Esophagus muscularis mucosa (tissue), 4 donors: ENCODE data around the gene UBXN7. TPM values are rescaled to one million over a fixed set of nuclear protein-coding genes. Genes with fewer than 3 reads are reported as not detected.
"Not testable (repeated sequence)": the region's sequence is repeated elsewhere in the genome, so short reads cannot be mapped to it uniquely, and the experiment has no call there.

Experiments
- DNase-seq: peaks from one replicate; pipeline ENCODE4 v3.0.0-alpha.2; 2017; ENCODE audit errors: extremely low spot score
- H3K27ac ChIP-seq, 4 donors: fragments of 200-600 bp; sonication (generic); replicated peaks in 1 of 4; 1 replicate in 3 of 4; 2 replicates in 1 of 4; pipeline ENCODE4 v1.5.1; 2016 to 2019; ENCODE audit warnings: mild to moderate bottlenecking in 1 of 4
- H3K27me3 ChIP-seq, 4 donors: fragments of 200-600 bp; sonication (generic); one replicate each; pipeline versions ENCODE4 v1.5.1 to v1.6.0; 2016 to 2019
- H3K36me3 ChIP-seq, 4 donors: fragments of 200-600 bp; sonication (generic); one replicate each; pipeline ENCODE4 v1.5.1; 2016 to 2019
- H3K4me1 ChIP-seq, 4 donors: fragments of 200-600 bp; sonication (generic); one replicate each; pipeline ENCODE4 v1.5.1; 2016 to 2019
- H3K4me3 ChIP-seq, 4 donors: fragments of 200-600 bp; sonication (generic); 1 replicate in 2 of 4; 2 replicates in 2 of 4; pipeline ENCODE4 v1.5.1; 2016 to 2019; ENCODE audit warnings: mild to moderate bottlenecking in 4 of 4, moderate library complexity in 1 of 4
- H3K9me3 ChIP-seq, 4 donors: fragments of 200-600 bp; sonication (generic); 1 replicate in 3 of 4; 2 replicates in 1 of 4; pipeline ENCODE4 v1.5.1; 2016 to 2019
- CTCF ChIP-seq, 3 experiments: fragments of 200-600 bp in 2 of 3; fragments of 450-650 bp in 1 of 3; sonication (generic) in 2 of 3; IDR thresholded peaks; one replicate each; pipeline ENCODE4 v1.5.1; 2017 to 2019; ENCODE audit warnings: antibody characterized with exemption in 3 of 3, mild to moderate bottlenecking in 2 of 3, moderate library complexity in 1 of 3
- EP300 ChIP-seq: sonication (generic); formaldehyde crosslinking; IDR thresholded peaks from one replicate; pipeline ENCODE4 v1.6.1; 2017; ENCODE audit warnings: antibody characterized with exemption
- POLR2A ChIP-seq: fragments of 450-650 bp; IDR thresholded peaks from one replicate; pipeline ENCODE4 v1.6.1; 2017; ENCODE audit warnings: antibody characterized with exemption, moderate library complexity, mild to moderate bottlenecking, low read depth
- POLR2AphosphoS5 ChIP-seq, 2 donors: sonication (generic); formaldehyde crosslinking; IDR thresholded peaks; one replicate each; pipeline ENCODE4 v1.6.1; 2017; ENCODE audit warnings: antibody characterized with exemption in 2 of 2
- WGBS: methylation state at CpG from one replicate; pipeline ENCODE4 v1.1.5; 2018; 5-methylcytosine and 5-hydroxymethylcytosine counted together
- intact Hi-C: fragments of 100-400 bp; cut with DNase I; formaldehyde crosslinking; loops from one replicate; pipeline ENCODE4 v1.15.1; 2023
- total RNA-seq, 4 donors: library from RNA; depleted of rRNA; stranded (reverse); fragments of >200 nt; gene quantifications; one replicate each; pipeline versions ENCODE4 v1.1.0 to v1.2.1, GENCODE V29; 2016

UBXN7 gene
- total RNA-seq, 4 donors from 2014 or later: 15.6 to 23.7 (median 17.2) TPM

GRCh38 chr3:196386034-196386433 lies 46.2 kb downstream of the UBXN7 start:
- H3K36me3 ChIP-seq: peaks cover 16 to 29% (median 25%) of the 10 kb centered on the region in 4 donors
- H3K27me3 ChIP-seq, intact Hi-C loops, DNase-seq, H3K4me3 ChIP-seq, H3K27ac ChIP-seq, H3K4me1 ChIP-seq, H3K9me3 ChIP-seq: not testable (repeated sequence)
- 82% methylated on average over 6 of the region's 6 CpGs for WGBS

GRCh38 chr3:196385446-196385845 lies 46.8 kb downstream of the UBXN7 start:
- H3K27ac ChIP-seq, H3K4me1 ChIP-seq, H3K4me3 ChIP-seq, H3K9me3 ChIP-seq, DNase-seq, H3K27me3 ChIP-seq, intact Hi-C loops: not testable (repeated sequence)
- H3K36me3 ChIP-seq: peaks cover 12 to 29% (median 25%) of the 10 kb centered on the region in 4 donors
- WGBS: 96% methylated on average over 17 of the region's 25 CpGs

- Histone ChIP-seq H3K4me1 (no peaks in the 10 kb centered on the region), H3K27ac (no peak overlapping the region), H3K4me3 (no peak overlapping the region), H3K9me3 (no peaks in the 10 kb centered on the region), H3K36me3 (peaks cover 0 to 31% (median 21%) of the 10 kb centered on the region in 4 donors), H3K27me3 (no peaks in the 10 kb centered on the region)
- 78% methylated on average over 3 of the region's 3 CpGs for WGBS
- intact Hi-C loops: no loop called here
- DNase-seq: no peak
- TF ChIP-seq EP300 (no peak), CTCF (IDR thresholded peaks at IDR 0.05) (no peak), POLR2A (no peak), POLR2AphosphoS5 (IDR thresholded peaks at IDR 0.05) (no peak)
These were observed 53.9 kb downstream of the UBXN7 start for GRCh38 chr3:196378146-196378841.

- Histone ChIP-seq H3K9me3 (no peaks in the 10 kb centered on the region), H3K27me3 (no peaks in the 10 kb centered on the region), H3K36me3 (peaks cover 0 to 32% (median 21%) of the 10 kb centered on the region in 4 donors), H3K27ac (no peak overlapping the region), H3K4me1 (no peaks in the 10 kb centered on the region), H3K4me3 (no peak overlapping the region)
- WGBS: 77% methylated on average over 5 of the region's 5 CpGs
- TF ChIP-seq EP300 (no peak), POLR2AphosphoS5 (IDR thresholded peaks at IDR 0.05) (no peak), CTCF (IDR thresholded peaks at IDR 0.05) (no peak)
- intact Hi-C loops: no loop called here
- DNase-seq: no peak
These were observed 54.9 kb downstream of the UBXN7 start for GRCh38 chr3:196377321-196377720.

GRCh38 chr3:196365736-196366135 lies 66.5 kb downstream of the UBXN7 start:
- Histone ChIP-seq H3K27ac (no peak overlapping the region), H3K9me3 (no peaks in the 10 kb centered on the region), H3K36me3 (peaks cover 24 to 76% (median 48%) of the 10 kb centered on the region in 4 donors), H3K27me3 (no peaks in the 10 kb centered on the region), H3K4me1 (peaks cover 2 to 7% (median 4%) of the 10 kb centered on the region in 4 donors), H3K4me3 (no peak overlapping the region)
- intact Hi-C loops: no loop called here
- WGBS: 88% methylated on average over 4 of the region's 4 CpGs
- no peak for TF ChIP-seq POLR2AphosphoS5 (IDR thresholded peaks at IDR 0.05)
- TF ChIP-seq EP300: no peak
- TF ChIP-seq CTCF (IDR thresholded peaks at IDR 0.05): no peak
- no peak for TF ChIP-seq POLR2A
- no peak for DNase-seq

GRCh38 chr3:196360586-196360985 lies 71.6 kb downstream of the UBXN7 start:
- Histone ChIP-seq H3K36me3 (peaks cover 29 to 80% (median 73%) of the 10 kb centered on the region in 4 donors), H3K9me3 (no peaks in the 10 kb centered on the region), H3K27me3 (no peaks in the 10 kb centered on the region), H3K4me3 (no peak overlapping the region), H3K27ac (no peak overlapping the region), H3K4me1 (peaks cover 0 to 6% (median 5%) of the 10 kb centered on the region in 4 donors)
- TF ChIP-seq EP300 (no peak), CTCF (IDR thresholded peaks at IDR 0.05) (no peak), POLR2A (no peak), POLR2AphosphoS5 (IDR thresholded peaks at IDR 0.05) (no peak)
- 75% methylated on average over 7 of the region's 7 CpGs for WGBS
- intact Hi-C loops: no loop called here
- DNase-seq: peak; percentile 53

- peaks cover 33 to 98% (median 77%) of the 10 kb centered on the region in 4 donors for H3K36me3 ChIP-seq
- WGBS: 95% methylated on average over 4 of the region's 4 CpGs
- H3K9me3 ChIP-seq, H3K4me1 ChIP-seq, intact Hi-C loops, H3K27me3 ChIP-seq, DNase-seq, H3K27ac ChIP-seq, H3K4me3 ChIP-seq: not testable (repeated sequence)
These were observed 73.7 kb downstream of the UBXN7 start for GRCh38 chr3:196358540-196358939.
